Hindlimb muscle (tissue), 1 donor: ENCODE measurements around the gene FAM89B. TPM values are rescaled to one million over a fixed set of nuclear protein-coding genes. Genes with fewer than 3 reads are reported as not detected.
A peak's percentile ranks its signal among the peaks of the same experiment; 100 is the strongest.

Experiments used
- DNase-seq: peaks from one replicate; pipeline ENCODE4 v3.0.0-alpha.2; 2013
- polyA plus RNA-seq: library from polyadenylated mRNA; unstranded; fragments of 120-200 nt; gene quantifications from one replicate; pipeline ENCODE4 v1.2.1, GENCODE V29; 2013; ENCODE audit not compliant: insufficient read length

FAM89B gene
- polyA plus RNA-seq, 1 donor, result 52.5 TPM

DNA sequence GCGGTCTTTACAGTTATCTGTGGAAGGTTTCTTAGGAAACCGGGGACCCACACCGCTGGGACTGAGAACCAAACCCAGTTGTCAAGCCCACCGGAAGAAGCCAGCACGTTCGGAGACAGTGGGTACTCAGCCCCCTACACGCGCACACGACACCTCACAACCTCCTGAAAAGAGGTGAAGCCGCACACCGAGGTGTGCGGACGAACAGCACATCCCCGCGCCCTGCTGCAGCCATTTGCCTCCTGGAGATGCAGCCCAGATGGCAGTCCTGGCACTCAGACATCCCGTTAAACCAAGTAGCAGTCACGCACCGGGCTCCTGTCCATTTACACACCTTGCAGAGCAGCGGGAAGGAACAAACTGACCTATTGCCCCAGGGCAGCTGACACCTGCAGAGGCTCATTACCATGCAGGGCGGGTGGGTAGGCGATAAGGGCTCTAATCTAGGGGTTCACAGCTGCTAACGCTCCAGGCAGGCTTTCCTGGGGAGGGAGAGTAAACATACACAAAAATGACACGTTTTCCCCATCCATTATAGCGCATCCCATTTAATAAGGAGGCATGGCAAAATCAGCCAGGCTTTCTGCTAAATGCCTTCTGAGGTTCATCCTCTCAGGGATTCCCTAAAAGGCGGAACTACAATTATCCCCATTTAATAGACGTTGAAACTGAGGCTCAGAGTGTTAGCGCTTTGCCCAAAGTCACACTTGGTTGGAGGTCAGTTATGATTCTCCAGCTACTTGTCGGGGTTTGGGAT lies 2.7 kb downstream of the FAM89B start:
- DNase-seq, result no peak

DNA sequence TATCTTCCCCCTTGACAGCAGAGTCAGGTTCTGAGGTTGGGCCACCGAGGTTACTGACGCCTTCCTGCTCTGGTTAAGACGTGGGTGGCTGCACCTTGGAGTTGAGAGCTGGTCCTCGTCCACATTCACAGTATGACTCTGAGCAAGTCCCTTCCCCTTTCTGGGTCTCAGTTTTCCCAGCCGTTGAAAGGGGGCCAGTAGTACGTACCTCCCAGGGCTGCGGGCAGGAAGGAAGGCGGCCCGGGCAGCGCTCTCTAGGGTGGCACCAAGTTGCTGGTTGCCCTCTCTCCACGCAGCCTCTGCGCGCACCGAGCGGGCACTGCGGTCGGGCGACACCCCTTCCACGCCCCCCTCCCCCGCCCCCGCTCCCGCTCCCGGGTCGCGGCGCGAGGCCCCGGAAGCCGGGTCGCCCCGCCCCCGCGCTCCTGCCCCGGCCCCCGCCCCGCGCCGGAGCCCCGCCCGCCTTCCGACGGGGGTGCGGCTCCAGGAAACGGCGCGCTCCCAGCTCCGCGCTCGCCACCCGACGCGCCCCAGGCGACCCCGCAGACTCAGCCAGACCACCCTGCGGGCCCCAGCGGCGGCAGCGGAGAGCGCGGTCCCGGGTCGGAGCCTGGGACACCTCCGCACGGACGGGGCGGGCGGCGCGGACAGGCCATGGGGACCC lies 3.4 kb downstream of the FAM89B start, which contains the start of gene EHBP1L1:
Gene EHBP1L1 (plus strand): TSS at position 486 of the 664 bp plus-strand sequence. CDS start 250 bp downstream, outside the sequence.
- DNase-seq, result peak; percentile 61

DNA sequence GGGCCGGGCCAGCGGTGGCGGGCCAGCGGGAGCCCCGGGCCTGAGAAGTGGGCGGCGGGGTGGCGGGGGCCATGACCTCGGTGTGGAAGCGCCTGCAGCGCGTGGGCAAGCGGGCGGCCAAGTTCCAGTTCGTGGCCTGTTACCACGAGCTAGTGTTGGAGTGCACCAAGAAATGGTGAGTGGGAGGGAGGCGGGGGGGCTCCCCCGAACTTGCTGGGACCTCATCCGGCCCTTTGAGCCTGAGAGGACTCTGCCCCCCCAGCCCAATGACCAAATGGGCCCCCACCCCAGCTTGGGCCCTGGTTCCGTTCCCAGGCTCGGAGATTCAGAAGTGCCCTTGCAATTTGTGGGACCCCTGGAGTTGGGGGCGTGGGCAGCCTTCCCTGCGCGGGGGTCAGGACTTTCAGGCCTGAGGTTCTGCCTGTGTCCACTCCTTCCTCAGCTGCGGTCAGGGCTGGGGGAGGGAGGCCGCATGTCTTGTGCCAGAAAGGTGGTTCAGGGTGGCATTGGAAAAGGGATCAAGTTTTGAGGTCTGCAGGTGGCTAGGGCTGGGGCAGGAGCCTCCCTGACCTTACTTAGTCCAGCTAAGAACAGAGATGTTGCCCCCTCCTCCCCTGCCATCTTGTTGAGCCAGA lies 4.0 kb downstream of the FAM89B start:
- no peak for DNase-seq

- no peak for DNase-seq
Observed at GRCh38 chr11:65576867-65577755, 4.8 kb downstream of the FAM89B start.

GRCh38 chr11:65577756-65578109 lies 5.4 kb downstream of the FAM89B start:
- no peak for DNase-seq

GRCh38 chr11:65578134-65578533 lies 5.8 kb downstream of the FAM89B start:
- DNase-seq, result no peak

- DNase-seq, result no peak
Observed at GRCh38 chr11:65578667-65579066, 6.3 kb downstream of the FAM89B start.

DNA sequence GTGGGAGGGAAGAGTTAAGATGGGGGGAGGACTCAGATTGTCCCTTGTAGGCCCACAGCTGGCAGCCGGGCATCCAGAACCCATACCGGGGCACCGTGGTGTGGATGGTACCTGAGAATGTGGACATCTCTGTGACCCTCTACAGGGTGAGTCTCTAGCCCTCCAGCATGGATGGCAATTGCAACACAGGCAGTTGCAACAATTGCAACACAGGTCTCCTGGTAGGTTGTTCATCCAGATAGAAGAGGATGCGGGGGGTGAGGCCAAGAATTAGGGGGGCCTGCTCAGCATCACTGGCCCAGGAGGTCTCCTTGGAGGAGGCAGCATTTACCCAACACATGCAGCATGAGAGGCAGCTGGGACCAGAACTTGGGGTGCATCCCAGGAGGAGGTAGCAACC lies 7.0 kb downstream of the FAM89B start:
- no peak for DNase-seq

DNA sequence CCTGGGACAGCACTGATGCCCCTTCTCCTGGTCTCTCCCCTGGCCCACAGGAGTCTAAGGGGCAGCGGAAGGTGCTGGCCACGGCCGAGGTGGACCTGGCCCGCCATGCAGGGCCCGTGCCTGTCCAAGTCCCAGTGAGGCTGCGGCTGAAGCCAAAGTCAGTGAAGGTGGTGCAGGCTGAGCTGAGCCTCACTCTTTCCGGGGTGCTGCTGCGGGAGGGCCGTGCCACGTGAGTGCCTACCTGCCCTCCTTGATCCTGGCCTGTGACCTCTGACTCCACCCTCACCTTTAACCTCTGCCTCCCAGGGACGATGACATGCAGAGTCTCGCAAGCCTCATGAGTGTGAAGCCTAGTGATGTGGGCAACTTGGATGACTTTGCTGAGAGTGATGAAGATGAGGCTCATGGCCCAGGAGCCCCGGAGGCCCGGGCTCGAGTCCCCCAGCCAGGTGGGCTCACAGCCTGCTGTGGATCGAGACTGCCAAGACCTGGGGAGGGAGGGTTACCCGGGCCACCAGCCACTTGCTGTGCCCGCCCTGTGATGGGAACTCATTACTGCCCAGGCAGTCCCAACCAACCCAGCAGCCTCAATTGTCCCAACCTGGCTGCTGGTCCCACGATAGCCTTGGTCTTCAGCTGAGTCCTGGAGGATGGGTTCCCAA lies 7.8 kb downstream of the FAM89B start:
- DNase-seq, result no peak

- DNase-seq, result no peak
Observed at GRCh38 chr11:65580756-65581155, 8.4 kb downstream of the FAM89B start.

GRCh38 chr11:65581928-65582327 lies 9.6 kb downstream of the FAM89B start:
- no peak for DNase-seq

- no peak for DNase-seq
Observed at GRCh38 chr11:65583589-65583988, 11.3 kb downstream of the FAM89B start.

- DNase-seq, result no peak
Observed at GRCh38 chr11:65584106-65584505, 11.8 kb downstream of the FAM89B start.

DNA sequence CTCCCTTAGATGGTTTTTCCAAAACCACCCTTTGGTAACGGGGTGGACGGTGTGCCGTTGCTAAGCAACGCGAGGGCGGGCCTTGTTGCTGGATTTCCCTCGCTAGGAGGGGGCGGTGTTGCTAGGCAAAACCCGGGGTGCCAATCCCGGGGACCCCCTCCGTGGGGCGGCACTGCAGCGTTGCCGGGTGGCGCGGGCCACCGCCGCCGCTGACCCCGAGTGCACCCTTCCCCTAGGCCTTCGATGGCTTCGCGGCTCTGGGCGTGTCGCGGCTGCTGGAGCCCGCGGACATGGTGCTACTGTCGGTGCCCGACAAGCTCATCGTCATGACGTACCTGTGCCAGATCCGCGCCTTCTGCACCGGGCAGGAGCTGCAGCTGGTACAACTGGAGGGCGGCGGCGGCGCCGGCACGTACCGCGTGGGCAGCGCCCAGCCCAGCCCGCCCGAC lies 12.4 kb downstream of the FAM89B start:
- DNase-seq, result no peak

- DNase-seq, result no peak
Observed at GRCh38 chr11:65585396-65586246, 13.3 kb downstream of the FAM89B start.

DNA sequence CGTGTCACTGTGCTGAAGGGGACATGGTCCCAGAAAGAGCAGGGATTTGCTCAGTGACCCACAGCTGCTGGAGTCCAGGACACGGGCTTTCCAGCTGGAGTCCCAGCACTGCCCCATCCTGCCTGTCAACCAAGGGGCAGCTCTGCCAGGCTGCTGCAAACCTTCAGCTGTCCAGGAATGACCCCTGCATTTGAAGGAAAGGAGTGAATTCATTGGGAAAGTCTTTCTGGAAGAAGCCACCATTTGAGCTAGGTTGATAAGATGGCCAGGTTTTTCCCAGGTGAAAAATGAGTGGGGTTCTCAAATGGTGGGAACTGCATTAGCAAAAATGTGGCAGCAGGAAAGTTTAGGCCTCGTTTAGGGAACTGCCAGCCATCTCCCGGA lies 13.9 kb downstream of the FAM89B start:
- DNase-seq, result no peak

DNA sequence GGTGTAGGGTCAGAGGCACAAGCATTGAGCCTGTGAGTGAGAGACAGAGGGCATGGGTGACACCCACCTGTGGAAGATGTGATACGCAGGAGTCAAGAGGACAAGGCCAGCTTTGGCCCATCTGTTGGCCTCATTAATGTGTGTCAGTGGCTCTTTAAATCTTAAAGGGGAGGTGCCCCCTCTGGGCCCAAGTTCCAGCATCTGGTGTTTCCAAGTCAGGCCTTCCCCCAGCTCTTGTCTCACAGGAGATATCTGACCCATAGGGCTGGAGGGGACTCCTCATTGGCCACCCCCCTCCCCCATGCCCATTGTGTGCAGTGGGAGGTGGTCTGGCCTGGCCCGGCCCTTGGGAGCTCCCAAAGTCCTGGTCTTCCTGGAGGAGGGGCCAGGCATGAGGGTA lies 14.3 kb downstream of the FAM89B start:
- no peak for DNase-seq

GRCh38 chr11:65588199-65589054 lies 16.1 kb downstream of the FAM89B start:
- DNase-seq, result no peak

GRCh38 chr11:65589444-65590239 lies 17.3 kb downstream of the FAM89B start:
- no peak for DNase-seq
